Stimulated activated CD8-positive, alpha-beta memory T cell treated with anti-CD3 and anti-CD28 coated beads, Interleukin-12 subunit alpha, Interleukin-12 subunit beta, amount 100 ng/mL, for 4 hours (primary cell): ENCODE data around the gene ZBTB47.

ENCODE experiments used
- DNase-seq: peaks from one replicate; pipeline ENCODE4 v3.0.0-alpha.2; 2020; ENCODE audit warnings: low read depth

Gene ZBTB47

GRCh38 chr3:42699511-42699971, 46.0 kb downstream of the ZBTB47 start:
- DNase-seq: no peak

DNA sequence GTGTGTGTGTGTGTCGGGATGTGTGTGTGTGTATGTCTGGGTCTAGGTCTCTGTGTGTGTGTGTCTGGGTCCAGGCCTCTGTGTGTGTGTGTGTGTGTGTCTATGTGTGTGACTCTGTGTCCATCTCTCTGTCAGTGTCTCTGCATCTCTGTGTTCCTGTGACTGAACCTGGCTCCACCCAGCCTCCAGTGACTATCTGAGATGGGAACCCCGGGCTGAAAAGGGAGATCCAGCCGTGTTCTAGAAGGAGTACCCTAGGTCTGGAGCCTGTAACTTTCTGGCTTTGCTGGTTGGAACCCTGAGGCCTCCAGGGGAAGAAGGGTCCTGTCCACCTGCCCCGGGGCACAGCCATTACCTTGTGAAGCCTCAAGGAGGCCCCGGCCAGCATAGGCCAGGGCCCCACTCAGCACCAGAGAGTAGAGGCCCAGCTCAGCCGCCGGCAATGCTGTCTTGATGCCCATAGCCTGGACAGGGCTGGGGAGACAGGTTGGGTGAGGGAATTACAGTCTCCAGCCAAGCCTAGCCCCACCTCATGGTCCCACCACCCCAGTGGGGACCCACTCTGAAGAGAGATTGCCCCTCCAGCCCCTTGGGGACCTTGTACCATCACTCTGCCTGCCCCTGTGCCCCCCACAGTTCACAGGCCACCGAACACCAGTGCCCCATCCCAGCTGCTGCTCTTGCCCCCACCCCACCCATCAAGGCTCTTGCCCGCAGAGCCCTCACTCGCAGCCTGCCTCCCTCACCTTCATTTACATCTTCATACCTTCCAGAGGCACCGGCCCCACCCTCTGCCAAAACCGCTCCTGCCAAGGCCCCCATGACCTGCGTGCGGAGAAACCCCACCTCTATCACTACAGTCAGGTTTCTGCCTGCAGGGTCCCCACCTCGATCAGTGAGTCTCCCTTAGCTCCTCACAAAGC, 47.1 kb downstream of the ZBTB47 start:
- DNase-seq: no peak

GRCh38 chr3:42701371-42702065, 48.0 kb downstream of the ZBTB47 start:
- peak; percentile 10 for DNase-seq

GRCh38 chr3:42702066-42702951, 48.8 kb downstream of the ZBTB47 start, which contains the start of gene HHATL:
TSS of gene HHATL (minus strand) at chr3:42702798. CDS start at chr3:42700826, 1,972 bp downstream.
- no peak for DNase-seq

- no peak for DNase-seq
Measured at GRCh38 chr3:42702982-42703694, 49.6 kb downstream of the ZBTB47 start.

DNA sequence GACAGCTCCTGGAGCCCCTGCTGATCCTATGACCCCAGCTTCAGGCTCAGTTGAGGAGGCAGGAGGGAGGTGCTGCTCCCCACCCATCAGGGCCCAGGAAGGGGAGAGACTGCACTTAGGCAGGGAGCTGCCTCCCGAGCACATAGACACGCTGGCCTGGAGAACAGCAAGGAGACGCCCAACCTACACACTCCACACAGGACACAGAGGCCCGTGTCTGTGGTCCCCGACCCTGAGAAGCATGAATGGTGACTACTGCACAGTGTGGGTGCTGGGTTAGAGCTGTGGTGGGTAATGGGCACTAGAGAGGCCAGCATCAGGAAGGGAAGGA, 50.2 kb downstream of the ZBTB47 start:
- no peak for DNase-seq

- no peak for DNase-seq
Measured at GRCh38 chr3:42704136-42704841, 50.8 kb downstream of the ZBTB47 start.

DNA sequence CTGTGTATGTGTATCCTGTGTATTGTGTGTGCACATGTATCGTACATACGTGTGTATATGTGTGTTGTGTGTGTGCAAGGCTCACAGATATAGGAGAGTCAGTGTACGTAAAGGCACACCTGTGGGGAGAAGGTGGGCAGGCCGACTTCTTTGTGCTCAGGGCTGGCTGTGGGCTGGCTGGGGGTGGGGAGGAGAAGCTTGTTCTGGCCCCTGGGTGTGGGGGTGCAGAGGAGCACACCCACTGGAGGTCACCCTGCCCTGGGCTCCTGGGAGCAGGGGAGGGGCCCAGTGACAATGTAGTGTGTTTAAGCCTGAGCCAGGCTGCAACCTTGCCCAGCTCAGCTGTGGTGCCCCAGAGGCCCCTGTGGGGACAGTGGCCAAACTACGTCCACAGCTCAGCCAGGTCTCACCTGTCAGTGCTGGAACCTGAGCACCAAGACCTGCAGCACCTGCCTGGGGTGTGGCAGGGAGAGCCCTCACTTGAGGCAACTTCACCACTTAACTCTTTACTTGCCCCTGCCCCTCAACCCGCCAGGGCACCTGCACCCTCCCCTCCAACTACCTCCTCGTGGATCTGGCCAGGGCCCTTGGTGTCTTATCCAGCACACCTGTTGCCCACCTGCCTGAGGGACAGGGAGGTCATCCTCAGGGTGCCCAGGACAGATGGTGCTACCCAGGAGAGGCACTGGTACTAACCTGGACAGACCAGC, 51.7 kb downstream of the ZBTB47 start:
- no peak for DNase-seq

DNA sequence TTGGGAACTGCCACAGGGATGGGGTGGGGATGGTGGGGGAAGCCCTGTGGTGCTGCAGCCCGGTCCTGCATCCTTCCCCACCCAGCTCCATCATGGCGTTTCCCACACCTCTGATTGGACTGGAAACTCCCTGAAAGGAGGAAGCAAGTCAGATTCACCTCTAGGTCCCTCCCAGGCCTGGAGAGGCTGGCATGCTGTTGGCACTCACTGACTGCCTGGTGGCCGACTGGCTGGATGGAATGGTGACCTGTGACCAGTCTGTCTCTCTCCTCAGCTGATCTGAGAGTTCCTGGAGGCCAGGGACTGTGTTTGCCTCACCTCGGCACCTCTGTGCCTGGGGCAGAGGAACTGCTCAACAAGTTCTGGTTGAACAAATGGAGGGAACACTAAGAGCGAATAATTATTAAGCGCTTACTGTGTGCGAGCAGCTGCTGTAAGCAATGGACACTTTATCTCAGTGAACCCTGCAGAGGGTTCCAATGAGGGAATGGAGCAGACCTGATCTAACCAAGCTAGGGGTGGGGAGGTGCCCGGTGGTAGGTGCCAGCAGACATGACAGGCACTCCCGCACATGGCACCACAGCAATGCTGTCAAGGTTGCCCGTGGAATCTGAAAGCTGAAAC, 52.6 kb downstream of the ZBTB47 start:
- DNase-seq: no peak

DNA sequence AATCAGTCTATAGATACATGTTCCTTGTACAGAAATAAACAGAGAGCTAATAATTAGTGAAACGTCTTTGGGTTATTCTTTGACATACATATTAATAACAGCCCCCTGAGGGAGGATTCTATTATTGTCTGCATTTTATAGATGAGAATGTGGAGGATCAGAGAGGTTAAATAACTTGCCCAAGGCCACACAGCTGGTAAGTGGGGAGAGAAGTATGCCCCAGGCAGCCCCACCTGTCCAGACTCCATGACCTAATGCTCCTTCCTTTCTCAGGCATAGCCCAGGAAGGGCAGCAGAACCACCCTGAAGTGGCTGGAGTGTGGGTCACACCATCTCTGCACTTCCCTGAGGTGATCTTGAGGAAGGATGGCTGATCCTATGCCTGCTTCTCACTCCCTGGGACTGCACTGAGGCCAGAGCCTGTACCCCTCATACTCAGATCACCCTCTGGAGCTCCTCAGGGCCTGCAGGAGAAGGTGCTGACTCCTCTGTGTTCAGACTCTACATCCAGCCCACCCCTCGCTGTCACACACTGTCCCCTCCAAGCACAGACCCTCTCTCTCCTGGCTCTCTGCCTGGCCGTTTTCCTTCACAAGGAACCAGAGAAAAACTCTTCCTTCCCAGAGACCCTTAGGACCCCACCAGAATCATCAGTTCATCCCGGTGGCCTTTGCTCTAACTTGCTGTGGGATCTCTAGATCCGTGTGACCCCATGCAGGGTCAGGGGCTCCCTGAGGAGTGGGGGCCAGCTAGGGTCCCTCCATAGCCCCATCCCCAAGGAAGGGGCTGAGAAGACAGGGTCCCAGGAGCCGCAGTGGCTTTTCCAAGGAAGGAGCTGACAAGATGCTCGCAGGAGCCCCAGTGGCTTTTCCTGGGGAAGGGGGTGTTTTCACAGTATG, 53.5 kb downstream of the ZBTB47 start:
- DNase-seq: no peak

DNA sequence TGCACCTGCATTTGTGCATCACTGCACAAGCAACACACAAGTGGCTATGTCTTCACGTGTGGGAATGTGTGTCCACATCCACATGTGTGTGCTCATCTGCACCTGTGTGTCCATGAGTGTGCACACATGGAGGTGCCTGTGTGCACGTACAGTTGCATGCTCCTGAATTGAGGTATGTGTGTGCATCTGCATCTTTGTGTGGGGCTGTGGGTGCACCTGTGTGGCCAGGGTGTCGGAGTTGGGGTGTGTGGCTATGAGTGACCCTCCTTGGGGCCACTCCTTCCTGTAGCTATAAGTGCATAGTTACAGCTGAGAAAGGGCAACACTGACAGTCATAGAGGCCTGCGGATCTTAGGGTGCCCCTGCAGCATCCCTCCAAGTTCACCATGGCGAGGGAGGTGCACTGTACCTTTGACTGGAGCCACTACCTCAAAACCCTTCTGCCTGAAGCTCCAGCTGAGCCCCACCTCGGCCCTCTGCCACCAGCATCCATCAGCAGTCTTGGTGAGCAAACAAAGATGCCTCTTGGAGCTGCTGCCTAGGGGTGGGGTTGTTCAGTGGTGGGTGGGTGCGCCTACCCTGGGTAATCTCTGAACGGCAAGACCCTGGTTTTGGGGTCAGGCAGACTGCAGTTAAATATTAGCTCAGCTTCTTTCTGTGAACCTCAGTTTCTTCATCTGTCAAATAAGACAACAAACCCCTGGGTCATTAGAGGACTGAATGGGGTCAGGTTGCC, 54.3 kb downstream of the ZBTB47 start:
- DNase-seq: no peak

GRCh38 chr3:42708611-42709151, 55.2 kb downstream of the ZBTB47 start:
- no peak for DNase-seq

GRCh38 chr3:42709621-42710020, 56.1 kb downstream of the ZBTB47 start:
- DNase-seq: no peak

- no peak for DNase-seq
Measured at GRCh38 chr3:42710323-42711021, 57.0 kb downstream of the ZBTB47 start.

- no peak for DNase-seq
Measured at GRCh38 chr3:42711491-42712343, 58.2 kb downstream of the ZBTB47 start.

- DNase-seq: no peak
Measured at GRCh38 chr3:42712344-42712648, 58.8 kb downstream of the ZBTB47 start.
